GM19043 (cell line): ENCODE measurements around the gene FBXO46.
"Not testable (repeated sequence)": the region's sequence is repeated elsewhere in the genome, so short reads cannot be mapped to it uniquely, and the experiment has no call there.

ENCODE experiments used
- ATAC-seq: cut with Tn5 transposase; IDR thresholded peaks from one replicate; pipeline ENCODE4 v1.9.1; 2021; ENCODE audit warnings: low read depth; ENCODE audit not compliant: unreplicated experiment

The FBXO46 gene

DNA sequence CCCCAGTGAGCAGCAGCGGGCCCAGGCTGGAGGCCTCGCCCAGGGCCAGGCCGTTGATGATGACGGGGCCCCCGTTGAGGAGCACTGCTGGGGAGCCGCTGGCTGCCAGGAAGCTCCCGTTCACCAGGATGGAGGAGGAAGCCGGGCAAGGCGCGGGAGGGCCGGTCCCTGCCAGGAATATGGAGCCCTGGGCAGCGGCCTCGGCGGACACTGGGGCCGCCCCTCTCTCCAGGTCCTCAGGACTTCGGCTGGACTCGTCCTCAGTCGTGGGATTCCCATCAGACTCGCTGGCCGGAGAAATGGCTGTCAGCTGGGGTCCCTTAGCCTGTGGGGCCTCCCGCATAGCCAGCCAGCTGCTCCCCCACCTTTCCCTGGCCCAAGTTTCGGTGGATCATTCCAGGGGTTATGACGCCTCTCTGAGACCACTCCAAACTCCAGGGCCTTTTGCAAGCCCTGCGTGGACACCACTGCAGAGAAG lies 36.2 kb upstream of the FBXO46 start:
- no peak for ATAC-seq

DNA sequence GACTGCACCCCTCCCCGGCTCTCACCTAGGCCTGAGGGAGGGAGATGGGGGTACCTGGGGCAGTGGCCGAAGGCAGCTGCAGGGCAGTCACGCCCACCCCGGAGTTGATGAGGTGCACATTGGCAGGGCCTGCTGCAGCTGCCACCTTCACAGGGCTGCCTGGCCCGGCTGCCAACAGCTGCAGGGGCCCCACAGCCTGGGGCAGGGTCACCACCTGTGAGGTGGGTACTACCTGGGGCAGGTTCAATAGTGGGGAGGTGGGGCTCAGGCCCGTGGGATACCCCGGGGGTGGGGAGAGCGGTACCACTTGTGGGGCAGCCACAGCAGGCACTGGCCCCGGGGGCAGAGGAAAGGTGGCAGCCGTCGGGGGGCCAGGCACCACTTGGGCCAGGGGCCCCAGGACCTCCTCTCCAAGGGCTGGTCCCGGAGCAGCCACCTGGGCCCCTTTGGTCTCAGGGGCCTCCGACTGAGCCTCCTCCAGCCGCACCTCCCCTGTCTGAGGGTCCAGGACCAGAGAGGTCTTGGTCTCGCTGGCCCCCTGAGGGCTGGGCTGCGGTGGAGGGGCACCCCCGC lies 35.7 kb upstream of the FBXO46 start:
- no peak for ATAC-seq

DNA sequence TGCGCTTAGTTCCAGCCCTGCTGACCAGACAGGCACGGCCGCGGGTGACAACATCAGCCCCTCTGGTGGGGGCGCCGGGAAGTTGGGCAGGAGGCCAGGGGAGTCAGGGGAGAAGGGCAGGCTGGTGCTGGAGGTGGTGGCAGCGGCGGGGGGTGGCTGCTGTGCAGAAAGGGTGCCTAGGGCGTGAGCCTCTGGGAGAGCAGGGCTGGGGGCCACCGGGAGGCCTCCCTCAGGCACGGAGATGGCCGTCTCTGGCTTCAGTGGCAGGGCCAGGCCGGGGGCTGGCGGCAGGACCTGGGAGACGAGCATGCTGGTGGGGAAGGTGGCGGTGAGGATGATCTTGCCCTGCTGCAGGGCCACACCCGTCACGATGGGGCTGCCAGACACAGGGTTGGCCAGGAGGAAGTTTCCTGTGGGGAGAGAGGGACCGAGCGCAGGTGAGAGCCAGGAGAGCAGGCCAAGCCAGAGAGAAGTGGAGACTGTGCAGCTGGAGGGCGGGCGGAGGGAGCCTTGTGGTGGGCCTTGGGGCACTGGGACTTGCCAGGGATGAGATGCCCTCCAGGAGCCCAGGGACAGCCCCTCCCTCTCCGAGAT lies 35.1 kb upstream of the FBXO46 start:
- no peak for ATAC-seq

GRCh38 chr19:45764945-45765701 lies 34.4 kb upstream of the FBXO46 start:
- no peak for ATAC-seq

- no peak for ATAC-seq
These were observed 33.8 kb upstream of the FBXO46 start for GRCh38 chr19:45764475-45764874.

DNA sequence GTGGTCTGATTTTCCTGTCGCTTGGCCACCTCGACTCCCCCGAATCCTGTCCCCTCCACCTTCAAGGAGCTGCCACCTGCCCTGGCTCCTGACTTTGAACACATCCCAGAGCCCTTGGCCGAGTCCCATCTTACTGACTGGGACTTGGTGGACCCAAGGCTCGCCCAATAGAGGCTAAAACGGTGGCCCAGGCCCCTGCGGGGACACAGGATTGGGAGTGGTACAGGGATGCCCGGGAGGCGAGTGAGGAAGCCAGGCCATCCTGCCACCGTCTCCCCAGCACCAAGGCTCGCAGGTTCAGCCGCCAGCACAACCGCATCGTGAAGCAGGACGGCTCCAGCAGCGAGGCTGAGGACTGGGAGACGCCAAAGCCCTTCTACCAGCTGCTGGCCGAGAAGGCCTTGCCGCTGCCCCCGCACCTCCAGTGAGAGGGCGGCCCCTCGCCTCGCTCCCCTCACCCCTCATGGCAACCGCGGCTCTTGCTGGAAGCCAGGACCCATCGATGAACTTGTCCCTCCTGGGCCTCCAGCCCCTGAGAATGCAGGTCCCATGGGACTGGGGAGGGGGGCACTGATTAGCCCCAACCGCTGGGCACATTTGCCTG lies 33.1 kb upstream of the FBXO46 start:
- no peak for ATAC-seq

DNA sequence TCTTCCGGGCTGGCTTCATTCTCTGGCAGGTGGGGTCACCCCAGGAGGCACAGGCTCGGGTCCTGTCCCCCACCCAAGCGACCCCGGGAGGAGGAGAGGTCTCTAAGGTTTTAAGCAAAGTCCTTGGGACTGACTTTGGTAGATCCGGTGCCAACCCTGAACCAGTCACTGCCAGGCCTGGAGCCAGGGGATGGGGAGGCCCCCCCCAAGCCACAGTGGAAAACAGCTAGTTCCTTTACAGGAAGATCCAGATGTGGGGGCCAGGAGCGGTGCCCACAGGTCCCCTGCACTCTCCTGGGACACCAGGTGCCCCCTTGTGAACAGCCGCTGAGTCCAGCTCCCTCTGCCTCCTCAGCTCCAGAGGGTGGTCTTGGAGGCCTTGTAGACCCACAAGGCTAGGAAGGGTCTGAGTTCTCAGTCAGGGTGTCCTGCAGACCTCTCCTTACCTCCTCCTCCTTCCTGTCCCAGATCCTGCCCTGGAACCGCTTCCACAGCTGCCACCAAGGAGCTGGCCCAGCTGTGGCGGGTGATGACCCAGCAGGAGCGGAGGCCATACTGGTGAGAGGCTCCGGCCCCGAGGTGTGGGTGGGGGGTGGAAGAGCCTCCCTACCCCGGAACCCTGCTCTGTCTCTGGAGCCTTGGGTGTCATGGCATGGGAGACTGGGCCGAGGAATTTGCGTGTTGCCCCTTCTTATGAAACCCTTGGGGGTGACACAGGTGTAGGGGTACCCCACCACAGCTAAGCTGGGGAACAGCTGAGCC lies 32.4 kb upstream of the FBXO46 start:
- ATAC-seq, result no peak

DNA sequence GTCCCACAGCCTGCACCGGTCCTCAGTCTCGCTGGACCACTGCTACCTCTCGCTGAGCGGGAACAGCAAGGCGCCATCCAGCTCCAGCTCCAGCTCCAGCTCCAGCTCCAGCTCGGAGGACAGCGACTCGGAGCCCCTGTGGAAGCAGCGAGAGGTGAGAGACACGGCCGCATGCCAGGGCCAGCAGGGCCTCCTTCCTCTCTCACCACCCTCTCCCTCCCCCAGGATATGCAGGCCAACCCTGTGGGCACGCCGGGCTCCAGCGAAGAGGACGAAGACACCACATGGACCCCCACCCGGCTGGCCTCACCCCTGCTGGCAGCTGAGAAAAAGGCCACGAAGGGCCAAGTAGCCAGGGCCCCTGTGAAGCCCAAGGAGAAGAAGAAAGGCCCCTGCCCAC lies 31.0 kb upstream of the FBXO46 start:
- ATAC-seq, result no peak

GRCh38 chr19:45758921-45759320 lies 28.2 kb upstream of the FBXO46 start:
- no peak for ATAC-seq

DNA sequence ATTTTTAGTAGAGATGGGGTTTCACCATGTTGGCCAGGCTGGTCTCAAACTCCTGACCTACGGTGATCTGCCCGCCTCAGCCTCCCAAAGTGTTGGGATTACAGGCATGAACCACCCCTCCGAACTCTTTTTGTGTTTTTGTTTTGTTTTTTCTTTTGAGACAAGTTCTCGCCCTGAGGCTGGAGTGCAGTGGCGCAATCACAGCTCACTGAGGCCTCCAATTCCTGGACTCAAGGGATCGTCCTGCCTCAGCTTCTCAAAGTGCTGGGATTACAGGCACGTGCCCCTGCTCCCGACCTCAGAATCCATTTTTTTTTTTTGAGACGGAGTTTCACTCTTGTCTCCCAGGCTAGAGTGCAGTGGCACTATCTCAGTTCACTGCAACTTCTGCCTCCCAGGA lies 27.0 kb upstream of the FBXO46 start:
- ATAC-seq, result no peak

- ATAC-seq, result no peak
These were observed 23.6 kb upstream of the FBXO46 start for GRCh38 chr19:45754323-45754722.

DNA sequence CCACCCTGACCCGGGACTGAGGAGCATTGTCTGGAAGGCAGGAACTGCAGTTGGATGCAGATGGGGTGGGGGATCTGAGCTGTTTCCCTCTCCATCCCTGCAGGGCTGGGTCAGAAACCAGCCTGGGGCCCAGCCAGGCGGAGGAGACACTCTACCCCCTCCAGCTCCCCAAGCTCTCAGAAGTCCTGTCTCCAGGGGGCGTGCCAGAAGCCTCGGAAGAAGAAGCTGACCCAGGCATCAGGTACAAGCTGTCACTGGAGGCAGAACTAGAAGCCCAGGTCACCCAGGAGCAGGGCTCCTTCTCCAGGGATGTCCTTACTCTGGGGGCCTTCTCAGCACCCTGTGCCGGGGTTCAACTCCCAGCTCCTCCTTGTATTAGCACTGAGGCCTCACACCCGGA lies 22.9 kb upstream of the FBXO46 start:
- no peak for ATAC-seq

GRCh38 chr19:45752639-45753038 lies 21.9 kb upstream of the FBXO46 start:
- ATAC-seq, result no peak

DNA sequence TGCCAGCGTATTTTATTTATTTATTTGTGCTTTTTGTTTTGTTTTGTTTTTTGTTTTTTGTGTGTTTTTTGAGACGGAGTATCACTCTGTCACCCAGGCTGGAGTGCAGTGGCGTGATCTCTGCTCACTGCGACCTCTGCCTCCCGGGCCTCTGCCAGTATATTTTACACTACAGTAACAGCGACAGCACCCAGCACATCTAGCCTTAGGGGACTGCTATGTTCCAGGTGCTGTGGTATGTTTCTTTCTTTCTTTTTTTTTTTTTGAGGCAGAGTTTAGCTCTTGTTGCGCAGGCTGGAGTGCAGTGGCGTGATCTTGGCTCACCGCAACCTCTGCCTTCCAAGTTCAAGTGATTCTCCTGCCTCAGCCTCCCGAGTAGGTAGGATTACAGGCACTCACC lies 20.8 kb upstream of the FBXO46 start:
- not testable (repeated sequence) for ATAC-seq

GRCh38 chr19:45747513-45747912 lies 16.8 kb upstream of the FBXO46 start:
- ATAC-seq, result no peak

DNA sequence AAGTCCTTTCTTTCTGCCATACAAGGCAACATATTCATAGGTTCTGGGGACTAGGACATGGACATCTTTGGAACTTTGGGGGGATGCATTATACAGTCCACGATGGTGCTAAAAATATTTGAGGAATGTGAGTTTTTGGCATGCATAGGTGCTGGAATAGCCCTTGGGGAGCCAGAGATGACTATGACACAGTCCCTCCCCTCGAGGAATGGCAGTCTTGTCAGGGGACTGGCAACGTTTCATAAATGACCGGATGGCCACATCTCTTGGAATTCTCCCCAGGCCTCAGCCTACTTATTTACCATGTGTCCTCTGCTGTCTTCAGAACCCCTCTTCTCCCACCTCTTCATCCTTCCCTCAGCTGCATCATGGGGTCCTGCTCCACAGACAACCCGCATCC lies 16.2 kb upstream of the FBXO46 start:
- ATAC-seq, result no peak

DNA sequence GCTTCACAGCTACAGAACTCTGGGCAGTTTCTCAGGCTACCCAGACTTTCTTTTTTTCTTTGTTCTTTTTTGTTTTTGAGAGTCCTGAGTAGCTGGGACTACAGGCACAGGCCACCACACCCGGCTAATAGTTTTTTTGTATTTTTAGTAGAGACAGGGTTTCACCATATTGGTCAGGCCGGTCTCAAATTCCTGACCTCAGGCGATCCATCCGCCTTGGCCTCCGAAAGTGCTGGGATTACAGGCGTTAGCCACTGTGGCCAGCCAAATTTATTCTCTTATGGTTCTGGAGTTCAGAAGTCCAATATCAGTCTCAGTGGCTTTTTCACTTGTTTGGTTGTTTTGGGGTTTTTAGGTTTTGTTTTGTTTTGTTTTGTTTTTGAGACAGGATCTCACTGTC lies 14.9 kb upstream of the FBXO46 start:
- no peak for ATAC-seq

GRCh38 chr19:45742969-45743368 lies 12.3 kb upstream of the FBXO46 start:
- ATAC-seq, result no peak

DNA sequence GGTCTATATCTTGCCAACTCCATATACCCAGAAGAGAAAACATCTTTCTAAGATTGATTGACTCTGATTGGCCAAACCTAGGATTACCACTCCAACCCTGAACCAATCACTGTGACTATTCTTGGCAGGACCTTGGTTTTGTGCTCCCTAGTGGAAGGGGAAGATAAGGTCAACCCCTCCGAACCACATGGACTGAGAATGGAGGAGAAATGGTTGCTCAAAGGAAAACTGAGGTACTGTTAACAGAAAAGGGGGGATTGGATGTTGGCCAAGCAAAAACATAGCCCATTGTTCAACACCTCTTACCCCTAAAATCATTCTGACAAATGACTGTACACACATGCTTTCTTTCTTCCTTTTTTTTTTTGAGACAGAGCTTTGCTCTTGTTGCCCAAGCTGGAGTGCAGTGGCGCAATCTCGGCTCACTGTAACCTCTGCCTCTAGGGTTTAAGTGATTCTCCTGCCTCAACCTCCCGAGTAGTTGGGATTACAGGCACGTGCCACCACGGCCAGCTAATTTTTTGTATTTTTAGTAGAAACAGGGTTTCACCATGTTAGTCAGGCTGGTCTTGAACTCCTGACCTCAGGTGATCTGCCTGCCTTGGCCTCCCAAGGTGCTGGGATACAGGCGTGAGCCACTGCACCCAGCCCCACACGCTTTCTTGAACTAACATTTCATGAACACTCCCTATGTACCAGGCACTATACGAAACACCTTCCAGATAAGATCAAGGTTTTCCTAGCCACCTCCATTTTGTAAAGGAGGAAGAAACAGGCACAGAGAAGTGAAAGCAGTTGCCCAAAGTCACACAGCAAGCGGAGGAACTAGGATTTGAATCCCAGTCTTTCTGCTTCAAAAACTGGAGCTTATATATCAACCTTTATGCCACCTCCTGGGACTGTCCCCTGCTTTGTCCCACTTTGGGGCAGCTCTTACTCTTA lies 9.1 kb upstream of the FBXO46 start:
- no peak for ATAC-seq
